ENCODE data around the gene MS4A4E. TPM values are rescaled to one million over a fixed set of nuclear protein-coding genes. Genes with fewer than 3 reads are reported as not detected.
"Not testable (repeated sequence)": the region's sequence is repeated elsewhere in the genome, so short reads cannot be mapped to it uniquely, and the experiment has no call there.

MS4A4E gene
- total RNA-seq, 1 donor from 2014 or later: not detected

GRCh38 chr11:60206616-60207015 lies 36.3 kb downstream of the MS4A4E start:
- Mint-ChIP-seq H3K9me3 (peaks cover 10% of the 10 kb centered on the region), H3K27ac (no peak overlapping the region), H3K27me3 (ENCODE audit: low read depth) (peaks cover 2% of the 10 kb centered on the region), H3K4me3 (no peak overlapping the region), H3K4me1 (no peaks in the 10 kb centered on the region), H3K36me3 (no peaks in the 10 kb centered on the region)
- no peak for DNase-seq (ENCODE audit: low spot score in 2 of 2, unreplicated experiment in 2 of 2)
- TF ChIP-seq, protein P1, sequence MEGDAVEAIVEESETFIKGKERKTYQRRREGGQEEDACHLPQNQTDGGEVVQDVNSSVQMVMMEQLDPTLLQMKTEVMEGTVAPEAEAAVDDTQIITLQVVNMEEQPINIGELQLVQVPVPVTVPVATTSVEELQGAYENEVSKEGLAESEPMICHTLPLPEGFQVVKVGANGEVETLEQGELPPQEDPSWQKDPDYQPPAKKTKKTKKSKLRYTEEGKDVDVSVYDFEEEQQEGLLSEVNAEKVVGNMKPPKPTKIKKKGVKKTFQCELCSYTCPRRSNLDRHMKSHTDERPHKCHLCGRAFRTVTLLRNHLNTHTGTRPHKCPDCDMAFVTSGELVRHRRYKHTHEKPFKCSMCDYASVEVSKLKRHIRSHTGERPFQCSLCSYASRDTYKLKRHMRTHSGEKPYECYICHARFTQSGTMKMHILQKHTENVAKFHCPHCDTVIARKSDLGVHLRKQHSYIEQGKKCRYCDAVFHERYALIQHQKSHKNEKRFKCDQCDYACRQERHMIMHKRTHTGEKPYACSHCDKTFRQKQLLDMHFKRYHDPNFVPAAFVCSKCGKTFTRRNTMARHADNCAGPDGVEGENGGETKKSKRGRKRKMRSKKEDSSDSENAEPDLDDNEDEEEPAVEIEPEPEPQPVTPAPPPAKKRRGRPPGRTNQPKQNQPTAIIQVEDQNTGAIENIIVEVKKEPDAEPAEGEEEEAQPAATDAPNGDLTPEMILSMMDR (IDR thresholded peaks at IDR 0.05; ENCODE audit: unreplicated experiment): no peak

DNA sequence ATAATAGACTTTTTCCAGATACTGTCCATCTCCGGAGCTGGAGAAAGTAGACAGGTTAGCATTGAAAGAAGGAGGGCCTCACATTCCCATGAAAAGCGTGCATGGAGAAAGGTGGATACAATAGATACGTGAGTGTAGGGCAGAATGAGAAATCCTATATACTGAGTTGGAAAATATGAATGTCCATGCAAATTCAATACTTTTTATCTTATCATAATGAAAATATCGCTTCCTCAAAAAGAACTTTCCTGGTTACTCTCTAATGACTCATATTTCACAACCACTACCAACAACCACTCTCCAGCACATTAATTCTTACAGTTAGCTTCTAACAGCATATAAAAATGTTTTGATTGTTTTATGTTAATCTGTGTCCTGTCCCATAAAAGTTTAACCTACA lies 38.0 kb downstream of the MS4A4E start:
- TF ChIP-seq, protein P1 (IDR thresholded peaks at IDR 0.05; ENCODE audit: unreplicated experiment): no peak
- H3K9me3 Mint-ChIP-seq: peaks cover 10% of the 10 kb centered on the region
- no peak for DNase-seq (ENCODE audit: low spot score in 2 of 2, unreplicated experiment in 2 of 2)
- no peak overlapping the region for H3K27ac Mint-ChIP-seq
- no peaks in the 10 kb centered on the region for H3K36me3 Mint-ChIP-seq
- H3K4me3 Mint-ChIP-seq: no peak overlapping the region
- H3K4me1 Mint-ChIP-seq: no peaks in the 10 kb centered on the region
- H3K27me3 Mint-ChIP-seq (ENCODE audit: low read depth): peaks cover 2% of the 10 kb centered on the region

DNA sequence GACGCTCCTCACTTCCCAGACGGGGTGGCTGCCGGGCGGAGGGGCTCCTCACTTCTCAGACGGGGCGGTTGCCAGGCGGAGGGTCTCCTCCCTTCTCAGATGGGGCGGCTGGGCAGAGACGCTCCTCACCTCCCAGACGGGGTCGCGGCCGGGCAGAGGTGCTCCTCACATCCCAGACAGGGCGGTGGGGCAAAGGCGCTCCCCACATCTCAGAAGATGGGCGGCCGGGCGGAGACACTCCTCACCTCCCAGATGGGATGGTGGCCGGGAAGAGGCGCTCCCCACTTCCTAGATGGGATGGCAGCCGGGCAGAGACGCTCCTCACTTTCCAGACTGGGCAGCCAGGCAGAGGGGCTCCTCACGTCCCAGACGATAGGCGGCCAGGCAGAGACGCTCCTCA lies 41.6 kb downstream of the MS4A4E start:
- H3K4me3 Mint-ChIP-seq; H3K27me3 Mint-ChIP-seq (ENCODE audit: low read depth); H3K36me3 Mint-ChIP-seq; H3K4me1 Mint-ChIP-seq; DNase-seq (ENCODE audit: low spot score in 2 of 2, unreplicated experiment in 2 of 2); H3K27ac Mint-ChIP-seq: not testable (repeated sequence)
- peaks cover 10% of the 10 kb centered on the region for H3K9me3 Mint-ChIP-seq

DNA sequence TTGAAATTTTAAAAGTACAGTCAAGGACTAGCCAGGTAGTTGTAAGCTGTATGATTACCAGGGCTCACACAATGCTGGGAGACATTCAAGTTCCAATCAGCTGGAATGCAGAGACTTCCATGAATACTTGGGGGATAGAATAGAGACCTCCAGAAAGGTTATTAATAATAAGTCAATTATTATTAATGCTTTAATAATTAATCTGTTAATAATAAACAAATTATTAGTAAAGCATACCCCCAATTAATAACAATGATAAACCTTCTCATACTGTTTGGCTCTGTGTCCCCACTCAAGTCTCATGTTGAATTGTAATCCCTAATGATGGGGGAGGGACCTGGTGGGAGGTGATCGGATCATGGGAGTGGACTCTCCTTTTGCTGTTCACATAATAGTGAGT lies 45.5 kb downstream of the MS4A4E start:
- Mint-ChIP-seq H3K27ac (no peak overlapping the region), H3K9me3 (peaks cover 17% of the 10 kb centered on the region), H3K4me1 (peaks cover 24% of the 10 kb centered on the region), H3K27me3 (ENCODE audit: low read depth) (no peaks in the 10 kb centered on the region), H3K4me3 (no peak overlapping the region), H3K36me3 (no peaks in the 10 kb centered on the region)
- DNase-seq (ENCODE audit: low spot score in 2 of 2, unreplicated experiment in 2 of 2): no peak
- TF ChIP-seq, protein P1 (IDR thresholded peaks at IDR 0.05; ENCODE audit: unreplicated experiment): no peak

DNA sequence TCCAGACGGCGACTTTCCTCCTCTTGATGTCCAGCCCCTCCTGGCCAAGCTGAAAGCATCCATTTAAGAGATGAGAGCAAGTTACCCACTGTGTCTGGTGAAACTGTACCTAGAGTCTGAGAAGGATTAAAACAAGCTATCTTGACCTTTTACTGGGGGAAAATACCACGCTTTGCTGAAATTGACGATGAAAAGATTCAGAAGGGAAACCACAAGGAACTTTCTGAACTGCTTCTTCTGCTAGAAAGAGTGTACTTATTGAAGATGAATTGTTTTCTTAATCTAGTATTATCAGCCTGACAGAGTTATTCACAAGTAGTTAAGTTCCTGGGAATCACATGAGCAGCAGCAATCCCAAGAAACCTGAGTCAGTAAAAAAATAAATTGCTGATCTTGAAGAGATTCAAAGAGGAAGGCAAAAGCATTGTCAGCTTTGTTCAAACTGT lies 47.0 kb downstream of the MS4A4E start:
- no peaks in the 10 kb centered on the region for H3K27me3 Mint-ChIP-seq (ENCODE audit: low read depth)
- H3K4me1 Mint-ChIP-seq: peaks cover 24% of the 10 kb centered on the region
- no peak for DNase-seq (ENCODE audit: low spot score in 2 of 2, unreplicated experiment in 2 of 2)
- H3K27ac Mint-ChIP-seq: peak overlapping the region; percentile 84
- peaks cover 11% of the 10 kb centered on the region for H3K9me3 Mint-ChIP-seq
- no peaks in the 10 kb centered on the region for H3K36me3 Mint-ChIP-seq
- H3K4me3 Mint-ChIP-seq: no peak overlapping the region
- TF ChIP-seq, protein P1 (IDR thresholded peaks at IDR 0.05; ENCODE audit: unreplicated experiment): no peak

GRCh38 chr11:60194511-60194910 lies 48.4 kb downstream of the MS4A4E start:
- TF ChIP-seq, protein P1 (IDR thresholded peaks at IDR 0.05; ENCODE audit: unreplicated experiment): no peak
- Mint-ChIP-seq H3K27me3 (ENCODE audit: low read depth) (no peaks in the 10 kb centered on the region), H3K27ac (peak overlapping the region; percentile 84), H3K4me3 (no peak overlapping the region), H3K36me3 (no peaks in the 10 kb centered on the region), H3K9me3 (peaks cover 11% of the 10 kb centered on the region), H3K4me1 (peaks cover 24% of the 10 kb centered on the region)
- no peak for DNase-seq (ENCODE audit: low spot score in 2 of 2, unreplicated experiment in 2 of 2)
